HCT116 (cell line): ENCODE measurements around the gene MBLAC1.

Experiments used
- ATF3 ChIP-seq: IDR thresholded peaks from 2 replicates; pipeline ENCODE4 v1.6.1; 2012
- CTCF ChIP-seq, 3 experiments: fragments of 200-600 bp in 1 of 3; sonication (generic) in 1 of 3; IDR thresholded peaks in 2 of 3; conservative IDR thresholded peaks in 1 of 3; 2 replicates each; pipeline ENCODE4 v1.5.1; 2012 to 2017; ENCODE audit warnings: low read depth in 2 of 3, low read length in 2 of 3, antibody characterized with exemption in 1 of 3, borderline replicate concordance in 1 of 3, control low read depth in 1 of 3, mild to moderate bottlenecking in 1 of 3, mixed read lengths in 1 of 3, mixed run types in 1 of 3, moderate library complexity in 1 of 3; ENCODE audit not compliant: insufficient read depth in 1 of 3
- POLR2A ChIP-seq: IDR thresholded peaks from 2 replicates; pipeline ENCODE4 v1.7.0; 2011; ENCODE audit warnings: borderline replicate concordance; ENCODE audit not compliant: insufficient read depth, insufficient read length; ENCODE audit errors: extremely low read depth
- POLR2AphosphoS5 ChIP-seq: IDR thresholded peaks from 2 replicates; pipeline ENCODE4 v1.6.1; 2011; ENCODE audit warnings: mild to moderate bottlenecking, low read depth, low read length, moderate library complexity
- RAD21 ChIP-seq: IDR thresholded peaks from 2 replicates; pipeline ENCODE4 v1.6.1; 2012; ENCODE audit warnings: low read depth, mild to moderate bottlenecking
- REST ChIP-seq: IDR thresholded peaks from 2 replicates; pipeline ENCODE4 v1.6.1; 2012; ENCODE audit warnings: low read depth
- YY1 ChIP-seq: IDR thresholded peaks from 2 replicates; pipeline ENCODE4 v1.6.1; 2011; ENCODE audit warnings: low read length, low read depth, moderate library complexity, mild to moderate bottlenecking; ENCODE audit not compliant: insufficient replicate concordance; ENCODE audit errors: extremely low read depth
- ZBTB33 ChIP-seq: IDR thresholded peaks from 2 replicates; pipeline ENCODE4 v1.6.1; 2011; ENCODE audit warnings: mild to moderate bottlenecking, low read length, moderate library complexity; ENCODE audit not compliant: insufficient replicate concordance; ENCODE audit errors: extremely low read depth

GRCh38 chr7:100153708-100154535 is 27.2 kb downstream of the MBLAC1 start:
- no peak for TF ChIP-seq REST
- no peak for TF ChIP-seq YY1
- TF ChIP-seq ZBTB33, result no peak
- TF ChIP-seq CTCF (IDR thresholded peaks at IDR 0.05 in 2 of 3, conservative IDR thresholded peaks at IDR 0.05 in 1 of 3; ENCODE audit: borderline replicate concordance in 1 of 3, insufficient read depth in 1 of 3, low read depth in 2 of 3, low read length in 2 of 3), result no peak
- TF ChIP-seq POLR2A, result no peak
- no peak for TF ChIP-seq ATF3
- TF ChIP-seq POLR2AphosphoS5, result no peak; the same call in 1 of the 2 replicates
- no peak for TF ChIP-seq RAD21
